OCI-LY1 (cell line): Measurements from ENCODE around the gene CNDP1.

Experiments used
- EZH2 ChIP-seq: fragments of 200-600 bp; sonication (generic), shearing (Covaris generic); IDR thresholded peaks from 2 replicates; pipeline ENCODE4 v1.8.0; 2017; ENCODE audit warnings: borderline replicate concordance, mixed run types, mild to moderate bottlenecking, antibody characterized with exemption, low read length, moderate library complexity, mixed read lengths
- TF ChIP-seq, protein P1 (sequence below): fragments of 200-600 bp; sonication (generic), shearing (Covaris generic); IDR thresholded peaks from 2 replicates; pipeline ENCODE4 v1.5.1; 2017; ENCODE audit warnings: mild to moderate bottlenecking, antibody characterized with exemption, low read length, moderate library complexity, mixed read lengths

DNA sequence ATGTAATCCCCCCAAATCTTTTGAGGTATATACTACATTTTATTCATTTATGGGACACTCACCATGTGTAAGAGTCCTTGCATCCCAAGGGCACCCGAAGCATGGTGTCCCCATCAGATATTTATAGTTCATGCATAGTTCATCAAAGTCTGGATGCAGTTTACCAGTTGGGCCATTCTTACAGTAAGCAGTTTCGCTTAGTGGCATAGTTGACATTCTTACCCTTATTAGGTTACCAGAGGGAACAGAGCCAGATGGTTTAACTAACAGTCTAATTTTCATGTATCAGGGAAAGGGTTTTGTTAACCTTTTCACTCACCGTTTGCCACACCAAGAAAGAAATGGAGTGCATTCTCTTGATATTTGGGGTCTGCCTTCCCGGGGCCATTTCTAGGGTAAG, 70.5 kb downstream of the CNDP1 start:
- TF ChIP-seq, protein P1, sequence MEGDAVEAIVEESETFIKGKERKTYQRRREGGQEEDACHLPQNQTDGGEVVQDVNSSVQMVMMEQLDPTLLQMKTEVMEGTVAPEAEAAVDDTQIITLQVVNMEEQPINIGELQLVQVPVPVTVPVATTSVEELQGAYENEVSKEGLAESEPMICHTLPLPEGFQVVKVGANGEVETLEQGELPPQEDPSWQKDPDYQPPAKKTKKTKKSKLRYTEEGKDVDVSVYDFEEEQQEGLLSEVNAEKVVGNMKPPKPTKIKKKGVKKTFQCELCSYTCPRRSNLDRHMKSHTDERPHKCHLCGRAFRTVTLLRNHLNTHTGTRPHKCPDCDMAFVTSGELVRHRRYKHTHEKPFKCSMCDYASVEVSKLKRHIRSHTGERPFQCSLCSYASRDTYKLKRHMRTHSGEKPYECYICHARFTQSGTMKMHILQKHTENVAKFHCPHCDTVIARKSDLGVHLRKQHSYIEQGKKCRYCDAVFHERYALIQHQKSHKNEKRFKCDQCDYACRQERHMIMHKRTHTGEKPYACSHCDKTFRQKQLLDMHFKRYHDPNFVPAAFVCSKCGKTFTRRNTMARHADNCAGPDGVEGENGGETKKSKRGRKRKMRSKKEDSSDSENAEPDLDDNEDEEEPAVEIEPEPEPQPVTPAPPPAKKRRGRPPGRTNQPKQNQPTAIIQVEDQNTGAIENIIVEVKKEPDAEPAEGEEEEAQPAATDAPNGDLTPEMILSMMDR: no peak
- no peak for TF ChIP-seq EZH2
